ENCODE measurements around the gene UGCG. TPM values are rescaled to one million over a fixed set of nuclear protein-coding genes. Genes with fewer than 3 reads are reported as not detected.
A peak's percentile ranks its signal among the peaks of the same experiment; 100 is the strongest.

UGCG gene
- total and polyA plus RNA-seq, 9 of the 15 experiments (the other 6 are each of a cell fraction or from before 2014, with no cell fraction given), result 20.0 to 40.3 (median 29.2) TPM

DNA sequence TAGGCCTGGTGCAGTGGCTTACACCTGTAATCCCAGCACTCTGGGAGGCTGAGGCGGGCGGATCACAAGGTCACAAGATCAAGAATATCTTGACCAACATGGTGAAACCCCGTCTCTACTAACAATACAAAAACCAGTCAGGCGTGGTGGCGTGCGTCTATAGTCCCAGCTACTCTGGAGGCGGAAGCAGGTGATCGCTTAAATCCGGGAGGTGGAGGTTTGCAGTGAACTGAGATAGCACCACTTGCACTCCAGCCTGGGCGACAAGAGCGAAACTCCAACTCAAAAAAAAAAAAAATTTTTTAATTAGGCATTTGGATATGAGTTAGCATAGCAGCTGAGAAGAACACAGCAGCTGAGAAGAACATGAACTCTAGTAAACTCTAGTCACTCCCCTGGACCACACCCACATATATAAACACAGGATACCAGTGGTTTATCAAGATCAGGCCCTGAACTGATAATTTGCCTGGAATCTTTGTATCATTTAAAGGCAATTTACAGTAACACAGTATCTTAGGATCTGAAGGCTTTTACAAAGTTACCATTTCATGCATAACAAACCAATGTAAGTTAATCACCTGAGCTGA lies 4.6 kb upstream of the UGCG start (continued):
- TF ChIP-seq, protein P1, sequence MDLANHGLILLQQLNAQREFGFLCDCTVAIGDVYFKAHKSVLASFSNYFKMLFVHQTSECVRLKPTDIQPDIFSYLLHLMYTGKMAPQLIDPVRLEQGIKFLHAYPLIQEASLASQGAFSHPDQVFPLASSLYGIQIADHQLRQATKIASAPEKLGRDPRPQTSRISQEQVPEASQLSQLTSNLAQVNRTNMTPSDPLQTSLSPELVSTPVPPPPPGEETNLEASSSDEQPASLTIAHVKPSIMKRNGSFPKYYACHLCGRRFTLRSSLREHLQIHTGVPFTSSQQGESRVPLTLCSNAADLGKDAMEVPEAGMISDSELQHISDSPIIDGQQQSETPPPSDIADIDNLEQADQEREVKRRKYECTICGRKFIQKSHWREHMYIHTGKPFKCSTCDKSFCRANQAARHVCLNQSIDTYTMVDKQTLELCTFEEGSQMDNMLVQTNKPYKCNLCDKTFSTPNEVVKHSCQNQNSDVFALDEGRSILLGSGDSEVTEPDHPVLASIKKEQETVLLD (IDR thresholded peaks at IDR 0.05), result 0 out of 2 replicates have a peak, but pooled peaks have one; percentile 56
- no peak for TF ChIP-seq ZNF175 (CRISPR knock-in tag; IDR thresholded peaks at IDR 0.05; ENCODE audit: low read depth)
- no peak for TF ChIP-seq ZNF830 (CRISPR knock-in tag; IDR thresholded peaks at IDR 0.05)
- TF ChIP-seq, protein P2, sequence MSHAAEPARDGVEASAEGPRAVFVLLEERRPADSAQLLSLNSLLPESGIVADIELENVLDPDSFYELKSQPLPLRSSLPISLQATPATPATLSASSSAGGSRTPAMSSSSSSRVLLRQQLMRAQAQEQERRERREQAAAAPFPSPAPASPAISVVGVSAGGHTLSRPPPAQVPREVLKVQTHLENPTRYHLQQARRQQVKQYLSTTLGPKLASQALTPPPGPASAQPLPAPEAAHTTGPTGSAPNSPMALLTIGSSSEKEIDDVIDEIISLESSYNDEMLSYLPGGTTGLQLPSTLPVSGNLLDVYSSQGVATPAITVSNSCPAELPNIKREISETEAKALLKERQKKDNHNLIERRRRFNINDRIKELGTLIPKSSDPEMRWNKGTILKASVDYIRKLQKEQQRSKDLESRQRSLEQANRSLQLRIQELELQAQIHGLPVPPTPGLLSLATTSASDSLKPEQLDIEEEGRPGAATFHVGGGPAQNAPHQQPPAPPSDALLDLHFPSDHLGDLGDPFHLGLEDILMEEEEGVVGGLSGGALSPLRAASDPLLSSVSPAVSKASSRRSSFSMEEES (CRISPR knock-in tag; IDR thresholded peaks at IDR 0.05), result peak; percentile 82
- TF ChIP-seq, protein P3, sequence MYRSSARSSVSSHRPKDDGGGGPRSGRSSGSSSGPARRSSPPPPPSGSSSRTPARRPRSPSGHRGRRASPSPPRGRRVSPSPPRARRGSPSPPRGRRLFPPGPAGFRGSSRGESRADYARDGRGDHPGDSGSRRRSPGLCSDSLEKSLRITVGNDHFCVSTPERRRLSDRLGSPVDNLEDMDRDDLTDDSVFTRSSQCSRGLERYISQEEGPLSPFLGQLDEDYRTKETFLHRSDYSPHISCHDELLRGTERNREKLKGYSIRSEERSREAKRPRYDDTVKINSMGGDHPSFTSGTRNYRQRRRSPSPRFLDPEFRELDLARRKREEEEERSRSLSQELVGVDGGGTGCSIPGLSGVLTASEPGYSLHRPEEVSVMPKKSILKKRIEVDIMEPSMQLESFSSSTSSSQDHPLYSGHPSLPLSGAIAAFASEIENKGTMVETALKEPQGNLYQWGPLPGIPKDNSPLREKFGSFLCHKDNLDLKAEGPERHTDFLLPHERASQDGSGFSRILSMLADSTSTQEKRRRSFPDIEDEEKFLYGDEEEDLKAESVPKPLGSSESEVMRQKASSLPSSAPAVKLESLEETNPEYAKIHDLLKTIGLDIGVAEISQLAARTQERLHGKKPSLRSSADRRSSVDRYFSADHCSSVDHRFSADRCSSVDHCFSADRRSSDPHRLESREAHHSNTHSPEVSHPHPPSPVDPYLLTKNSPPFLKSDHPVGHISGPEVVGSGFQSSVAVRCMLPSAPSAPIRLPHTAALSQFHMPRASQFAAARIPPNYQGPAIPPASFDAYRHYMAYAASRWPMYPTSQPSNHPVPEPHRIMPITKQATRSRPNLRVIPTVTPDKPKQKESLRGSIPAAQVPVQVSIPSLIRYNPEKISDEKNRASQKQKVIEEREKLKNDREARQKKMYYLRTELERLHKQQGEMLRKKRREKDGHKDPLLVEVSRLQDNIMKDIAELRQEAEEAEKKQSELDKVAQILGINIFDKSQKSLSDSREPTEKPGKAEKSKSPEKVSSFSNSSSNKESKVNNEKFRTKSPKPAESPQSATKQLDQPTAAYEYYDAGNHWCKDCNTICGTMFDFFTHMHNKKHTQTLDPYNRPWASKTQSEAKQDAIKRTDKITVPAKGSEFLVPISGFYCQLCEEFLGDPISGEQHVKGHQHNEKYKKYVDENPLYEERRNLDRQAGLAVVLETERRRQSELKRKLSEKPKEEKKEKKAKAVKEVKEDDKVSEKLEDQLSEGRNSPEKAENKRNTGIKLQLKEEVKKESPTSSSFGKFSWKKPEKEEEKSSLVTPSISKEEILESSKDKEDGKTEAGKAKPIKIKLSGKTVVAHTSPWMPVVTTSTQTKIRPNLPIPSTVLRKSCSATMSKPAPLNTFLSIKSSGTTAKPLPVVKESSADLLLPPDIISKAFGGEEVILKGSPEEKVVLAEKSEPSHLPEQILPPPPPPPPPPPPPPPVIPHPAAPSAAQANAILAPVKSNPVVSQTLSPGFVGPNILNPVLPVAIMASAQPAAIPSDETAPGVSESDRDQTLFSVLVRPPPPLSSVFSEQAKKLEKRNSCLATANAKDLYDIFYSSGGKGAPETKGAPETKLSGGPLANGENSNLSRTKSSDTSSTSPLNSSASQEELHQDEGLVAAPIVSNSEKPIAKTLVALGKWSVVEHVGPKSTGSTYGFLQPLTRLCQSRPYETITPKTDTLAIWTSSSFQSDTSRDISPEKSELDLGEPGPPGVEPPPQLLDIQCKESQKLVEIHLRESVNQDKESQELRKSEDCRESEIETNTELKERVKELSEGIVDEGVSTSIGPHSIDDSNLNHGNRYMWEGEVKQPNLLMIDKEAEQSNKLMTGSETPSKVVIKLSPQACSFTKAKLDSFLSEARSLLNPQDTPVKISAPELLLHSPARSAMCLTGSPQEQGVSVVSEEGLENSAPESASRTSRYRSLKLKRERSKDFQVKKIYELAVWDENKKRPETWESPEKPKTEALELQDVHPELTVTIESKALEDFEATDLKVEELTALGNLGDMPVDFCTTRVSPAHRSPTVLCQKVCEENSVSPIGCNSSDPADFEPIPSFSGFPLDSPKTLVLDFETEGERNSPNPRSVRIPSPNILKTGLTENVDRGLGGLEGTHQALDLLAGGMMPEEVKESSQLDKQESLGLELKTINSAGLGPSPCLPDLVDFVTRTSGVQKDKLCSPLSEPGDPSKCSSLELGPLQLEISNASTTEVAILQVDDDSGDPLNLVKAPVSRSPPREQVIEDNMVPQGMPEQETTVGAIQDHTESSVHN (IDR thresholded peaks at IDR 0.05; ENCODE audit: borderline replicate concordance in 1 of 2, low read depth in 1 of 2), result peak in 1 of 2 experiments; percentile 92; a peak in 2 of 4 replicates
- TF ChIP-seq, protein P4, sequence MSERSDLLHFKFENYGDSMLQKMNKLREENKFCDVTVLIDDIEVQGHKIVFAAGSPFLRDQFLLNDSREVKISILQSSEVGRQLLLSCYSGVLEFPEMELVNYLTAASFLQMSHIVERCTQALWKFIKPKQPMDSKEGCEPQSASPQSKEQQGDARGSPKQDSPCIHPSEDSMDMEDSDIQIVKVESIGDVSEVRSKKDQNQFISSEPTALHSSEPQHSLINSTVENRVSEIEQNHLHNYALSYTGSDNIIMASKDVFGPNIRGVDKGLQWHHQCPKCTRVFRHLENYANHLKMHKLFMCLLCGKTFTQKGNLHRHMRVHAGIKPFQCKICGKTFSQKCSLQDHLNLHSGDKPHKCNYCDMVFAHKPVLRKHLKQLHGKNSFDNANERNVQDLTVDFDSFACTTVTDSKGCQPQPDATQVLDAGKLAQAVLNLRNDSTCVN (CRISPR knock-in tag; IDR thresholded peaks at IDR 0.05), result no peak
- no peak for TF ChIP-seq PTRF (tag; IDR thresholded peaks at IDR 0.05)
- no peak for TF ChIP-seq ELF4 (CRISPR knock-in tag; IDR thresholded peaks at IDR 0.05)
- TF ChIP-seq FOS (IDR thresholded peaks at IDR 0.05; ENCODE audit: extremely low read depth, insufficient read length), result no peak
- TF ChIP-seq ZNF134 (CRISPR knock-in tag; conservative IDR thresholded peaks at IDR 0.05), result no peak
- TF ChIP-seq SMAD1 (IDR thresholded peaks at IDR 0.05; ENCODE audit: low read depth, low read length, partially characterized antibody), result no peak
- no peak for TF ChIP-seq ETV6 (IDR thresholded peaks at IDR 0.05; ENCODE audit: borderline replicate concordance in 1 of 2, low read depth in 2 of 2, low read length in 1 of 2)
- no peak for TF ChIP-seq ETV6 (CRISPR knock-in tag; IDR thresholded peaks at IDR 0.05; ENCODE audit: borderline replicate concordance)
